ENCODE measurements around the gene HDAC1. TPM values are rescaled to one million over a fixed set of nuclear protein-coding genes. Genes with fewer than 3 reads are reported as not detected.

Gene HDAC1
- total and polyA plus RNA-seq, 2 of the 4 experiments (the other 2 are of a cell fraction): 95.5 to 139 TPM

DNA sequence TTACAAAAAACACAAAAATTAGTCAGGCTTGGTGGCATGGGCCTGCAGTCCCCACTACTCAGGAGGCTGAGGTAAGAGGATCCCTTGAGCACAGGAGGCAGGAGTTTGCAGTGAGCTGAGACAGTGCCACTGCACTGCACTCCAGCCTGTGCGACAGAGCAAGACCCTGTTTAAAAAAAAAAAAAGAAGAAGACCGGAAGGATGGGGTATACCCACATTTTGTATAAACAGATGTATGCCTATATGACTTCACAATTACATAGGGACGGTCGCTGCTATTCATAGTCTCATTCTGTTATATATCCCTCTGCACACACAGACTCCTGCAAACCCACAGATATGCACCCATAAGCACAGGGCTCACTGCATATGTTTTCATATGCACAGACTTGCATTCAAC is 28.1 kb upstream of the HDAC1 start:
- CTCF ChIA-PET: no interaction called here
- in situ Hi-C loops (cut with MboI; ENCODE audit: low sequenced_read_pairs) (no loop called here), intact Hi-C loops (cut with micrococcal nuclease) (no loop called here), dilution Hi-C loops (cut with HindIII; ENCODE audit: low sequenced_read_pairs, unreplicated experiment) (no loop called here)
- H3K27ac ChIP-seq (ENCODE audit: insufficient read depth, low read length): no peak overlapping the region
- no peaks in the 10 kb centered on the region for H3K9me3 ChIP-seq (ENCODE audit: control insufficient read depth, insufficient read depth, low read length)
- H3K9me1 ChIP-seq (ENCODE audit: insufficient read depth, low read length): peaks cover 9% of the 10 kb centered on the region; the same call in 1 of the 2 replicates
- no peak for DNase-seq
- no peak overlapping the region for H2BK5ac ChIP-seq (ENCODE audit: low read depth, low read length, poor library complexity, severe bottlenecking)
- no peak overlapping the region for H2AK9ac ChIP-seq (replicated peaks; ENCODE audit: low read depth, low read length, poor library complexity)
- H3K14ac ChIP-seq (replicated peaks; ENCODE audit: low read depth, low read length): no peak overlapping the region
- H3K4me1 ChIP-seq (ENCODE audit: control insufficient read depth, insufficient read depth, low read length): peaks cover 8% of the 10 kb centered on the region
- no peaks in the 10 kb centered on the region for H4K20me1 ChIP-seq (ENCODE audit: insufficient read depth, low read length)
- no peaks in the 10 kb centered on the region for H3K27me3 ChIP-seq (ENCODE audit: control insufficient read depth, insufficient read depth, low read length)
- no peak overlapping the region for H2BK120ac ChIP-seq (ENCODE audit: low read depth, low read length)
- H3K4me3 ChIP-seq (ENCODE audit: insufficient read depth, low read depth, low read length): no peak overlapping the region
- no TSS peak for BruUV-seq (replicated peaks)
- ATAC-seq (ENCODE audit: low read depth): no peak
- H2AFZ ChIP-seq (replicated peaks; ENCODE audit: low read length, poor library complexity): no peak overlapping the region
- H3K36me3 ChIP-seq (ENCODE audit: control insufficient read depth, insufficient read depth, low read length): no peaks in the 10 kb centered on the region
- no peak for TF ChIP-seq BHLHE40 (IDR thresholded peaks at IDR 0.05; ENCODE audit: low read depth, low read length)
- no peak for TF ChIP-seq RAD21 (IDR thresholded peaks at IDR 0.05; ENCODE audit: low read length)
- TF ChIP-seq POLR2A (IDR thresholded peaks at IDR 0.05; ENCODE audit: low read depth, low read length): no peak
- no peak for TF ChIP-seq CHD1 (IDR thresholded peaks at IDR 0.05; ENCODE audit: low read depth, low read length)
- H3K4ac ChIP-seq (ENCODE audit: low read depth, low read length): no peak overlapping the region
- H2BK20ac ChIP-seq (ENCODE audit: low read depth, low read length): no peak overlapping the region
- no peak overlapping the region for H2BK15ac ChIP-seq (ENCODE audit: low read depth, low read length)
- no peak overlapping the region for H3K4me2 ChIP-seq (ENCODE audit: low read depth, low read length)
- H4K5ac ChIP-seq (ENCODE audit: low read depth, low read length): no peak overlapping the region
- H4K8ac ChIP-seq (ENCODE audit: low read depth in 2 of 2, low read length in 2 of 2): no peak overlapping the region
- POLR2A ChIA-PET (ENCODE audit: unreplicated experiment): no interaction called here
- H3K79me1 ChIP-seq (ENCODE audit: low read depth in 1 of 2, low read length in 2 of 2): no peaks in the 10 kb centered on the region
- no peak overlapping the region for H4K91ac ChIP-seq (ENCODE audit: insufficient read depth, low read depth, low read length)
- H2AK5ac ChIP-seq (ENCODE audit: low read depth, low read length): 0 out of 2 replicates have a peak overlapping the region, but pooled peaks have one; percentile 13
- no peak overlapping the region for H3K18ac ChIP-seq (ENCODE audit: low read depth, low read length)
- 100% methylated on average over 2 of the region's 4 CpGs; no CpG with 5 or more reads in 1 of the 2 experiments for WGBS, 2 experiments (ENCODE audit: extremely low coverage in 2 of 2, insufficient read length in 1 of 2)
- no peak overlapping the region for H3K23ac ChIP-seq (ENCODE audit: low read depth, low read length)
- H3K56ac ChIP-seq (ENCODE audit: extremely low read depth, insufficient read depth, low read length): no peak overlapping the region
- no peak overlapping the region for H3K9ac ChIP-seq (ENCODE audit: low read depth, low read length)

Data from IMR-90 (cell line).